ENCODE measurements around the gene FKBP5.

FKBP5 gene

DNA sequence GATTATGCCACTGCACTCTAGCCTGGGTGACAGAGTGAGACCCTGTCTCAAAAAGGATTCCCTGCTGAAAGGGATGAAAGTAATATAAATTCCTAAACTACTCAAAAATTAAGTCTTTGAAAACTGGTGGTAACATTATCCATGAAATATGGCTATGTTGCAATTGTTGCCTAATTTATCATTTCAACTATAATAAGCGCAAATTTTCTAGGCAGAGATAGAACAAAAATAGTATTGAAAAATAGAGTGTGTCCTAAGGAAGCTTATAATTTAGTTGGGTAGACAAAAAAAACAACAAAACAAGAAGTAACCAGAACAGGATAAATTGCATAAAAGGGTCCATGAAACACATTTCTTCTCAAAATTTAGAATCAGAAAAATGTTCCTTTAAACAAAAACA lies 68.0 kb downstream of the FKBP5 start (continued):
- TF ChIP-seq, protein P1, sequence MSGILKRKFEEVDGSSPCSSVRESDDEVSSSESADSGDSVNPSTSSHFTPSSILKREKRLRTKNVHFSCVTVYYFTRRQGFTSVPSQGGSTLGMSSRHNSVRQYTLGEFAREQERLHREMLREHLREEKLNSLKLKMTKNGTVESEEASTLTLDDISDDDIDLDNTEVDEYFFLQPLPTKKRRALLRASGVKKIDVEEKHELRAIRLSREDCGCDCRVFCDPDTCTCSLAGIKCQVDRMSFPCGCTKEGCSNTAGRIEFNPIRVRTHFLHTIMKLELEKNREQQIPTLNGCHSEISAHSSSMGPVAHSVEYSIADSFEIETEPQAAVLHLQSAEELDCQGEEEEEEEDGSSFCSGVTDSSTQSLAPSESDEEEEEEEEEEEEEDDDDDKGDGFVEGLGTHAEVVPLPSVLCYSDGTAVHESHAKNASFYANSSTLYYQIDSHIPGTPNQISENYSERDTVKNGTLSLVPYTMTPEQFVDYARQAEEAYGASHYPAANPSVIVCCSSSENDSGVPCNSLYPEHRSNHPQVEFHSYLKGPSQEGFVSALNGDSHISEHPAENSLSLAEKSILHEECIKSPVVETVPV (CRISPR knock-in tag; IDR thresholded peaks at IDR 0.05), result no peak
- TF ChIP-seq CSDC2 (CRISPR knock-in tag; IDR thresholded peaks at IDR 0.05), result no peak
- no peak for TF ChIP-seq TOX (CRISPR knock-in tag; IDR thresholded peaks at IDR 0.05; ENCODE audit: borderline replicate concordance)
- TF ChIP-seq ISL1 (CRISPR knock-in tag; IDR thresholded peaks at IDR 0.05), result no peak
- TF ChIP-seq, protein P2, sequence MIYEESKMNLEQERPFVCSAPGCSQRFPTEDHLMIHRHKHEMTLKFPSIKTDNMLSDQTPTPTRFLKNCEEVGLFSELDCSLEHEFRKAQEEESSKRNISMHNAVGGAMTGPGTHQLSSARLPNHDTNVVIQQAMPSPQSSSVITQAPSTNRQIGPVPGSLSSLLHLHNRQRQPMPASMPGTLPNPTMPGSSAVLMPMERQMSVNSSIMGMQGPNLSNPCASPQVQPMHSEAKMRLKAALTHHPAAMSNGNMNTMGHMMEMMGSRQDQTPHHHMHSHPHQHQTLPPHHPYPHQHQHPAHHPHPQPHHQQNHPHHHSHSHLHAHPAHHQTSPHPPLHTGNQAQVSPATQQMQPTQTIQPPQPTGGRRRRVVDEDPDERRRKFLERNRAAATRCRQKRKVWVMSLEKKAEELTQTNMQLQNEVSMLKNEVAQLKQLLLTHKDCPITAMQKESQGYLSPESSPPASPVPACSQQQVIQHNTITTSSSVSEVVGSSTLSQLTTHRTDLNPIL (CRISPR knock-in tag; IDR thresholded peaks at IDR 0.05; ENCODE audit: low read depth), result no peak

DNA sequence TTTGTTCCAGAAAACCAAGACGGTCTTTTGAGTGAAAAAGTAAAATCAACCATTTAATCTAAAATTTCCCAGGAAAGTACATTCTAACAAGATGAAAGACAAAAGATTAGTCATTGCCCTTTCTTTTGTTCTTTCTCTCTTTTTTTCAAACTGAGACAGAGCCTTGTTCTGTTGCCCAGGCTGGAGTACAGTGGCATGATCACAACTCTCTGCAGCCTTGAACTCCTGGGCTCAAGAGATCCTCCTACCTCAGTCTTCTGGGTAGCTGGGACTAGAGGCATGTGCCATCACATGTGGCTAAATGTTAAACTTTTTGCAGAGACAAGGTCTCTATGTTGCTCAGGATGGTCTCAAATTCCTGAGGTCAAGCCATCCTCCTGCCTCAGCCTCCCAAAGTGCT lies 75.0 kb downstream of the FKBP5 start:
- ATAC-seq, result no peak

DNA sequence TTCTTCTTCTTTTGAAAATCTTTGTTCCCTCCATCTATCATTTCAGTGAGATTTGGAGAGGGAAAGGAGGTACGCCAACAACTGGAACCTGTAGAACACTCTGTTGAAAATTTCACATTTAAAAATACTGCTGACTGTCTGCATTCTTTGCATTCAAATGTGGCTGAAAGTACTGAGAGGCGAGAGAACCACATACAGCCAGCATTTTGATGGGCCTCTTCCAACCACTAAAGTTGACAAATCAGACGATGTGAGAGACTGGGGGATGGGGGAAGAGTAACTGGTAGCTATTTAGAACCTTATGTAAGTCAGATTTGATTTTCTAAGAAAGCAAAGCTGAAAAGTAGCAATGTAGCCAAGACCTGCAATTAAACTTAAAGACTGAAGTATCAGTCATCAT lies 77.5 kb downstream of the FKBP5 start:
- TF ChIP-seq TOX (CRISPR knock-in tag; IDR thresholded peaks at IDR 0.05; ENCODE audit: borderline replicate concordance) (no peak), TCF4 (CRISPR knock-in tag; IDR thresholded peaks at IDR 0.05; ENCODE audit: borderline replicate concordance) (no peak), ZFP3 (CRISPR knock-in tag; IDR thresholded peaks at IDR 0.05) (no peak)

More for the DNA sequence above, 75.0 kb downstream of the FKBP5 start:
- no peak for TF ChIP-seq ZNF8 (CRISPR knock-in tag; IDR thresholded peaks at IDR 0.05)
- TF ChIP-seq ARNTL (CRISPR knock-in tag; IDR thresholded peaks at IDR 0.05; ENCODE audit: borderline replicate concordance, low read depth), result no peak
- TF ChIP-seq, protein P3, sequence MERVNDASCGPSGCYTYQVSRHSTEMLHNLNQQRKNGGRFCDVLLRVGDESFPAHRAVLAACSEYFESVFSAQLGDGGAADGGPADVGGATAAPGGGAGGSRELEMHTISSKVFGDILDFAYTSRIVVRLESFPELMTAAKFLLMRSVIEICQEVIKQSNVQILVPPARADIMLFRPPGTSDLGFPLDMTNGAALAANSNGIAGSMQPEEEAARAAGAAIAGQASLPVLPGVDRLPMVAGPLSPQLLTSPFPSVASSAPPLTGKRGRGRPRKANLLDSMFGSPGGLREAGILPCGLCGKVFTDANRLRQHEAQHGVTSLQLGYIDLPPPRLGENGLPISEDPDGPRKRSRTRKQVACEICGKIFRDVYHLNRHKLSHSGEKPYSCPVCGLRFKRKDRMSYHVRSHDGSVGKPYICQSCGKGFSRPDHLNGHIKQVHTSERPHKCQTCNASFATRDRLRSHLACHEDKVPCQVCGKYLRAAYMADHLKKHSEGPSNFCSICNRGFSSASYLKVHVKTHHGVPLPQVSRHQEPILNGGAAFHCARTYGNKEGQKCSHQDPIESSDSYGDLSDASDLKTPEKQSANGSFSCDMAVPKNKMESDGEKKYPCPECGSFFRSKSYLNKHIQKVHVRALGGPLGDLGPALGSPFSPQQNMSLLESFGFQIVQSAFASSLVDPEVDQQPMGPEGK (CRISPR knock-in tag; IDR thresholded peaks at IDR 0.05; ENCODE audit: borderline replicate concordance), result no peak
- TF ChIP-seq GLIS3 (CRISPR knock-in tag; IDR thresholded peaks at IDR 0.05), result no peak
- no peak for TF ChIP-seq BACH2 (CRISPR knock-in tag; IDR thresholded peaks at IDR 0.05; ENCODE audit: borderline replicate concordance)
- TF ChIP-seq RARB (CRISPR knock-in tag; IDR thresholded peaks at IDR 0.05), result no peak
- no peak for TF ChIP-seq ZNF70 (CRISPR knock-in tag; IDR thresholded peaks at IDR 0.05)
- TF ChIP-seq CSDC2 (CRISPR knock-in tag; IDR thresholded peaks at IDR 0.05), result no peak
- no peak for TF ChIP-seq ESRRG (CRISPR knock-in tag; IDR thresholded peaks at IDR 0.05)
- TF ChIP-seq TCF4 (CRISPR knock-in tag; IDR thresholded peaks at IDR 0.05; ENCODE audit: borderline replicate concordance), result no peak
- no peak for TF ChIP-seq ZFP30 (CRISPR knock-in tag; IDR thresholded peaks at IDR 0.05)
- TF ChIP-seq OSR1 (CRISPR knock-in tag; IDR thresholded peaks at IDR 0.05), result no peak
- no peak for TF ChIP-seq SNAI2 (CRISPR knock-in tag; IDR thresholded peaks at IDR 0.05)
- no peak for TF ChIP-seq ZNF565 (CRISPR knock-in tag; conservative IDR thresholded peaks at IDR 0.05; ENCODE audit: low read depth)
- TF ChIP-seq, protein P4, sequence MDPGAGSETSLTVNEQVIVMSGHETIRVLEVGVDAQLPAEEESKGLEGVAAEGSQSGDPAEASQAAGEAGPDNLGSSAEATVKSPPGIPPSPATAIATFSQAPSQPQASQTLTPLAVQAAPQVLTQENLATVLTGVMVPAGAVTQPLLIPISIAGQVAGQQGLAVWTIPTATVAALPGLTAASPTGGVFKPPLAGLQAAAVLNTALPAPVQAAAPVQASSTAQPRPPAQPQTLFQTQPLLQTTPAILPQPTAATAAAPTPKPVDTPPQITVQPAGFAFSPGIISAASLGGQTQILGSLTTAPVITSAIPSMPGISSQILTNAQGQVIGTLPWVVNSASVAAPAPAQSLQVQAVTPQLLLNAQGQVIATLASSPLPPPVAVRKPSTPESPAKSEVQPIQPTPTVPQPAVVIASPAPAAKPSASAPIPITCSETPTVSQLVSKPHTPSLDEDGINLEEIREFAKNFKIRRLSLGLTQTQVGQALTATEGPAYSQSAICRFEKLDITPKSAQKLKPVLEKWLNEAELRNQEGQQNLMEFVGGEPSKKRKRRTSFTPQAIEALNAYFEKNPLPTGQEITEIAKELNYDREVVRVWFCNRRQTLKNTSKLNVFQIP (CRISPR knock-in tag; IDR thresholded peaks at IDR 0.05; ENCODE audit: borderline replicate concordance, low read depth), result no peak

DNA sequence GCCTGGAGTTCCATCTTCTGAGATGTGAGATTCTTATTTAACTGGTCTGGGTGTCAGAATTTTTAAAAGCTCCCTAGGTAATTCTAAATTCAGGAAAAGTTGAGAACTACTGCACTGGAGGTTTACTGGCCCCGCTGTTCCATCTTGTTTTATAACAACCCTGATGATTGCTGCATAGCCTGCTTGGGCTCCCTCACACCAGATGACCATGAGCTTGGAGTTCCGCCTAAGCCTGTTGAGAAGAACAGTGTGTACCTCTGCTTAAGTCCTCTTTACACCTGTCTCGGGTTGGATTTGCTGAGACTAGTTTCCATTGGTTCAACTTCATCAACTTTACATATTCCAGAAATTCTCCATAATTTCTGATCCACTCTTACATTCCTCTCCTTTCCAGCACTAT lies 77.9 kb downstream of the FKBP5 start:
- no peak for ATAC-seq
- TF ChIP-seq ESRRG (CRISPR knock-in tag; IDR thresholded peaks at IDR 0.05) (no peak), SNAI2 (CRISPR knock-in tag; IDR thresholded peaks at IDR 0.05) (no peak), ZFP30 (CRISPR knock-in tag; IDR thresholded peaks at IDR 0.05) (no peak), CSDC2 (CRISPR knock-in tag; IDR thresholded peaks at IDR 0.05) (no peak), ZNF70 (CRISPR knock-in tag; IDR thresholded peaks at IDR 0.05) (no peak), TOX (CRISPR knock-in tag; IDR thresholded peaks at IDR 0.05; ENCODE audit: borderline replicate concordance) (no peak), ZNF8 (CRISPR knock-in tag; IDR thresholded peaks at IDR 0.05) (no peak), GLIS3 (CRISPR knock-in tag; IDR thresholded peaks at IDR 0.05) (no peak)
- TF ChIP-seq, protein P4 (CRISPR knock-in tag; IDR thresholded peaks at IDR 0.05; ENCODE audit: borderline replicate concordance, low read depth), result no peak
- TF ChIP-seq, protein P2 (CRISPR knock-in tag; IDR thresholded peaks at IDR 0.05; ENCODE audit: low read depth), result no peak
- TF ChIP-seq, protein P1 (CRISPR knock-in tag; IDR thresholded peaks at IDR 0.05), result no peak
- TF ChIP-seq, protein P3 (CRISPR knock-in tag; IDR thresholded peaks at IDR 0.05; ENCODE audit: borderline replicate concordance), result no peak

More for the DNA sequence above, 77.5 kb downstream of the FKBP5 start:
- ATAC-seq, result no peak
